B cell (primary cell): Measurements from ENCODE around the gene CAPNS1. TPM values are rescaled to one million over a fixed set of nuclear protein-coding genes. Genes with fewer than 3 reads are reported as not detected.

ENCODE experiments used
- ATAC-seq: fragments of 200-7000 bp; cut with Tn5 transposase; one replicate; pipeline ENCODE4 v1.10.0; 2021; ENCODE audit warnings: low read depth, mild to moderate bottlenecking, moderate number of reproducible peaks, moderate library complexity
- CTCF ChIA-PET: fragments of 350-600 bp; sonication (Branson Sonifier 250); formaldehyde crosslinking; loops from one replicate; lab custom pipeline; 2021; ENCODE audit warnings: antibody characterized with exemption, inconsistent platforms; lab: Charles Lee
- POLR2A ChIA-PET: fragments of 350-600 bp; sonication (Branson Sonifier 250); formaldehyde crosslinking; loops from one replicate; lab custom pipeline; 2021; ENCODE audit warnings: antibody characterized with exemption; lab: Charles Lee
- DNase-seq: peaks from one replicate; pipeline ENCODE4 v3.0.0; 2013
- H2AFZ ChIP-seq: 2 replicates; pipeline ENCODE4 v1.6.1; 2012; ENCODE audit warnings: mild to moderate bottlenecking, low read depth, low read length; ENCODE audit not compliant: insufficient read depth, poor library complexity, severe bottlenecking
- H3K27ac ChIP-seq, 2 donors: 1 replicate in 1 of 2; 2 replicates in 1 of 2; pipeline ENCODE4 v1.5.1; 2012 to 2013; ENCODE audit warnings: low read length in 2 of 2, mild to moderate bottlenecking in 2 of 2, moderate library complexity in 1 of 2
- H3K27me3 ChIP-seq, 4 experiments: fragments of 200-600 bp in 1 of 4; sonication (generic) in 1 of 4; replicated peaks in 1 of 4; 1 replicate in 2 of 4; 2 replicates in 2 of 4; pipeline versions ENCODE4 v1.6.1 to v1.7.0; 2013 to 2016; ENCODE audit warnings: low read length in 3 of 4, mild to moderate bottlenecking in 2 of 4, mixed read lengths in 1 of 4, moderate library complexity in 1 of 4; ENCODE audit not compliant: insufficient read depth in 4 of 4, control insufficient read depth in 3 of 4; ENCODE audit errors: control extremely low read depth in 1 of 4
- H3K36me3 ChIP-seq, 2 experiments: replicated peaks in 1 of 2; 1 replicate in 1 of 2; 2 replicates in 1 of 2; pipeline versions ENCODE4 v1.6.1 to v1.7.1; 2013; ENCODE audit warnings: low read length in 1 of 2; ENCODE audit not compliant: insufficient read depth in 2 of 2, control insufficient read depth in 1 of 2; ENCODE audit errors: control extremely low read depth in 1 of 2, extremely low read depth in 1 of 2
- H3K4me1 ChIP-seq, 2 donors: fragments of 200-600 bp in 1 of 2; sonication (generic) in 1 of 2; 1 replicate in 1 of 2; 2 replicates in 1 of 2; pipeline versions ENCODE4 v1.5.1 to v1.6.1; 2013 to 2017; ENCODE audit warnings: low read length in 2 of 2; ENCODE audit not compliant: control insufficient read depth in 2 of 2, insufficient read depth in 2 of 2
- H3K4me2 ChIP-seq: replicated peaks from 2 replicates; pipeline ENCODE3; 2012; ENCODE audit warnings: mild to moderate bottlenecking, low read depth, low read length; ENCODE audit not compliant: poor library complexity, severe bottlenecking
- H3K4me3 ChIP-seq, 5 experiments: fragments of 200-600 bp in 1 of 5; sonication (generic) in 1 of 5; 1 replicate in 3 of 5; 2 replicates in 2 of 5; pipeline versions ENCODE4 v1.5.1 to v1.7.0; 2011 to 2016; ENCODE audit warnings: low read length in 4 of 5, mild to moderate bottlenecking in 4 of 5, low read depth in 2 of 5, control low read depth in 1 of 5, moderate library complexity in 1 of 5; ENCODE audit not compliant: insufficient read depth in 1 of 5; ENCODE audit errors: control extremely low read depth in 1 of 5, extremely low read depth in 1 of 5
- H3K79me2 ChIP-seq: fragments of 200-600 bp; sonication (generic); one replicate; pipeline ENCODE4 v1.6.0; 2016; ENCODE audit warnings: low read length; ENCODE audit not compliant: control insufficient read depth, insufficient read depth
- H3K9ac ChIP-seq: fragments of 200-600 bp; sonication (generic); 2 replicates; pipeline ENCODE4 v1.6.1; 2017; ENCODE audit warnings: mild to moderate bottlenecking, low read length, moderate library complexity
- H3K9me3 ChIP-seq, 3 donors: one replicate each; pipeline versions ENCODE4 v1.6.1 to v1.7.1; 2013; ENCODE audit warnings: low read length in 2 of 3; ENCODE audit not compliant: control insufficient read depth in 2 of 3, insufficient read depth in 1 of 3; ENCODE audit errors: control extremely low read depth in 1 of 3
- H4K20me1 ChIP-seq: 2 replicates; pipeline ENCODE4 v1.6.0; 2012; ENCODE audit warnings: mild to moderate bottlenecking, low read length; ENCODE audit not compliant: insufficient read depth, control insufficient read depth, poor library complexity, severe bottlenecking
- H3K27ac Mint-ChIP-seq: one replicate; pipeline ENCODE4 v1.8.0; 2021; ENCODE audit warnings: mixed read lengths
- H3K27me3 Mint-ChIP-seq: one replicate; pipeline ENCODE4 v1.8.0; 2021; ENCODE audit warnings: mixed read lengths
- H3K4me1 Mint-ChIP-seq: one replicate; pipeline ENCODE4 v1.8.0; 2021; ENCODE audit warnings: mixed read lengths
- H3K4me3 Mint-ChIP-seq: one replicate; pipeline ENCODE4 v1.8.0; 2021; ENCODE audit warnings: mixed read lengths
- H3K9me3 Mint-ChIP-seq: one replicate; pipeline ENCODE4 v1.8.0; 2022; ENCODE audit warnings: mixed read lengths; ENCODE audit not compliant: insufficient read depth
- CTCF ChIP-seq: fragments of 200-600 bp; IDR thresholded peaks from one replicate; pipeline ENCODE4 v1.8.0; 2022; ENCODE audit warnings: antibody characterized with exemption, mild to moderate bottlenecking
- EZH2 ChIP-seq: IDR thresholded peaks from 2 replicates; pipeline ENCODE4 v1.6.1; 2012; ENCODE audit warnings: borderline replicate concordance, low read depth, mild to moderate bottlenecking, moderate library complexity, low read length; ENCODE audit not compliant: insufficient read depth, poor library complexity, severe bottlenecking
- WGBS: methylation state at CpG from one replicate; pipeline ENCODE4 v1.1.5; 2013; ENCODE audit warnings: missing lambda C conversion rate; ENCODE audit not compliant: insufficient coverage; 5-methylcytosine and 5-hydroxymethylcytosine counted together
- intact Hi-C: fragments of 100-400 bp; cut with micrococcal nuclease; formaldehyde crosslinking; loops from one replicate; pipeline ENCODE4 v1.10.0; 2022
- polyA plus RNA-seq: library from polyadenylated mRNA; depleted of rRNA; stranded (reverse); fragments of >200 nt; gene quantifications from 2 replicates; pipeline ENCODE4 v1.2.3, GENCODE V29; 2012
- total RNA-seq, 2 donors: library from RNA; stranded (reverse); fragments of 120-200 nt in 1 of 2; gene quantifications; 1 replicate in 1 of 2; 2 replicates in 1 of 2; pipeline versions ENCODE4 v1.2.3 to v1.2.4, GENCODE V29; 2013 to 2022

CAPNS1 gene
- total and polyA plus RNA-seq, 2 donors (not counting 1 experiment from before 2014, with no cell fraction given) = 272 to 294 TPM

DNA sequence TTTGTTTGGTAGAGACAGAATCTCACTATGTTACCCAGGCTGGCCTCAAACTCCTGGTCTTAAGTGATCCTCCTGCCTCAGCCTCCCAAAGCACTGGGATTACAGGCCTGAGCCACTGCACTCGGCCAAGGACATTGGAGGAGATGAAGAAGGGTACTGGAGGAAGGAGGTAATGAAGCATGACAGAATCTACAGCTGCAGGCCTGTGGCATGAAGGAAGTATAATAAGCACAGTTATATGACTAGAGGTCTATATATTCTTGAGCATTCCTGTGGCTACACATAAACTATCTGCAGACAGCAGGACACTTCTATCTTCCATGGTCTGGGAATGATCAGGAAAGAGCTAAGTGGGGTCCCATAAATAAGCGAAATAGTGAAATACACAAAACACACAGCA, 56.4 kb downstream of the CAPNS1 start:
- no peak overlapping the region for H3K4me3 Mint-ChIP-seq
- no peak overlapping the region for H2AFZ ChIP-seq
- DNase-seq = no peak
- H3K79me2 ChIP-seq = no peaks in the 10 kb centered on the region
- no peak overlapping the region for H3K4me3 ChIP-seq
- POLR2A ChIA-PET = no interaction called here
- H3K36me3 ChIP-seq = peaks cover 0 to 9% of the 10 kb centered on the region in 2 experiments
- TF ChIP-seq EZH2 (no peak), CTCF (no peak)
- H3K27ac ChIP-seq = no peak overlapping the region
- no peaks in the 10 kb centered on the region for H3K9me3 ChIP-seq
- peaks cover 0 to 6% of the 10 kb centered on the region in 2 donors for H3K4me1 ChIP-seq
- 75% methylated on average over 2 of the region's 2 CpGs for WGBS
- no peak overlapping the region for H3K4me2 ChIP-seq
- H3K27me3 ChIP-seq = no peaks in the 10 kb centered on the region
- H3K9me3 Mint-ChIP-seq = no peaks in the 10 kb centered on the region
- H3K4me1 Mint-ChIP-seq = peaks cover 4% of the 10 kb centered on the region
- ATAC-seq = no peak
- no peak overlapping the region for H3K27ac Mint-ChIP-seq
- H4K20me1 ChIP-seq = no peaks in the 10 kb centered on the region
- CTCF ChIA-PET = no interaction called here
- no peak overlapping the region for H3K9ac ChIP-seq
- H3K27me3 Mint-ChIP-seq = no peaks in the 10 kb centered on the region
- intact Hi-C loops = no loop called here

GRCh38 chr19:36198119-36198518, 58.3 kb downstream of the CAPNS1 start:
- ATAC-seq = no peak
- POLR2A ChIA-PET = no interaction called here
- Mint-ChIP-seq H3K4me3 (no peak overlapping the region), H3K4me1 (peaks cover 4% of the 10 kb centered on the region), H3K27me3 (no peaks in the 10 kb centered on the region), H3K27ac (no peak overlapping the region), H3K9me3 (no peaks in the 10 kb centered on the region)
- no peak for DNase-seq
- no peak overlapping the region for H2AFZ ChIP-seq
- no peak overlapping the region for H3K9ac ChIP-seq
- no peaks in the 10 kb centered on the region for H3K9me3 ChIP-seq
- H3K4me3 ChIP-seq = no peak overlapping the region
- no peak overlapping the region for H3K4me2 ChIP-seq
- WGBS = 93% methylated on average over 2 of the region's 2 CpGs
- H3K27me3 ChIP-seq = no peaks in the 10 kb centered on the region
- H4K20me1 ChIP-seq = no peaks in the 10 kb centered on the region
- H3K79me2 ChIP-seq = peaks cover 6% of the 10 kb centered on the region
- CTCF ChIA-PET = no interaction called here
- peaks cover 0 to 6% of the 10 kb centered on the region in 2 donors for H3K4me1 ChIP-seq
- TF ChIP-seq CTCF (no peak), EZH2 (no peak)
- intact Hi-C loops = no loop called here
- H3K36me3 ChIP-seq = peaks cover 0 to 9% of the 10 kb centered on the region in 2 experiments
- H3K27ac ChIP-seq = no peak overlapping the region

Other genes with a start within 250 kb of the CAPNS1 start
- gene NFKBID, start 239.5 kb upstream of the CAPNS1 start, total RNA-seq = 272 and 276 TPM in 2 replicates
- 111 and 618 TPM in 2 replicates for gene NFKBID, start 239.5 kb upstream of the CAPNS1 start, polyA plus RNA-seq
- 2.9 and 4.8 TPM in 2 replicates for gene HCST, start 237.5 kb upstream of the CAPNS1 start, total RNA-seq
- gene HCST, start 237.5 kb upstream of the CAPNS1 start, polyA plus RNA-seq = 29.8 and 40.6 TPM in 2 replicates
- 2.7 and 3.3 TPM in 2 replicates for gene TYROBP, start 231.8 kb upstream of the CAPNS1 start, total RNA-seq
- gene TYROBP, start 231.8 kb upstream of the CAPNS1 start, polyA plus RNA-seq = 14.8 and 25.6 TPM in 2 replicates
- gene LRFN3, start 203.7 kb upstream of the CAPNS1 start, total RNA-seq = 1.6 and 2.1 TPM in 2 replicates
- 0.62 and 0.79 TPM in 2 replicates for gene LRFN3, start 203.7 kb upstream of the CAPNS1 start, polyA plus RNA-seq
- gene SDHAF1, start 144.9 kb upstream of the CAPNS1 start, total RNA-seq = 24.2 and 24.6 TPM in 2 replicates
- gene SDHAF1, start 144.9 kb upstream of the CAPNS1 start, polyA plus RNA-seq = 11.8 and 22.0 TPM in 2 replicates
- 2.4 and 3.4 TPM in 2 replicates for gene SYNE4, start 131.3 kb upstream of the CAPNS1 start, total RNA-seq
- 2.3 and 2.5 TPM in 2 replicates for gene SYNE4, start 131.3 kb upstream of the CAPNS1 start, polyA plus RNA-seq
- 49.4 and 54.5 TPM in 2 replicates for gene ALKBH6, start 125.9 kb upstream of the CAPNS1 start, total RNA-seq
- 56.5 and 65.5 TPM in 2 replicates for gene ALKBH6, start 125.9 kb upstream of the CAPNS1 start, polyA plus RNA-seq
- gene CLIP3, start 107.2 kb upstream of the CAPNS1 start, total RNA-seq = 1.3 and 1.8 TPM in 2 replicates
- 0.42 and 0.55 TPM in 2 replicates for gene CLIP3, start 107.2 kb upstream of the CAPNS1 start, polyA plus RNA-seq
- gene THAP8, start 85.8 kb upstream of the CAPNS1 start, total RNA-seq = 3.9 and 4.5 TPM in 2 replicates
- gene THAP8, start 85.8 kb upstream of the CAPNS1 start, polyA plus RNA-seq = 2.8 and 5.7 TPM in 2 replicates
- 1.9 and 3.0 TPM in 2 replicates for gene WDR62, start 85.2 kb upstream of the CAPNS1 start, total RNA-seq
- 1.8 and 1.9 TPM in 2 replicates for gene WDR62, start 85.2 kb upstream of the CAPNS1 start, polyA plus RNA-seq
- gene OVOL3, start 28.9 kb upstream of the CAPNS1 start, total RNA-seq = not detected in 2 replicates
- not detected in 2 replicates for gene OVOL3, start 28.9 kb upstream of the CAPNS1 start, polyA plus RNA-seq
- gene POLR2I, start 25.2 kb upstream of the CAPNS1 start, total RNA-seq = 28.2 and 33.4 TPM in 2 replicates
- 30.2 and 39.1 TPM in 2 replicates for gene POLR2I, start 25.2 kb upstream of the CAPNS1 start, polyA plus RNA-seq
- gene TBCB, start 24.6 kb upstream of the CAPNS1 start, total RNA-seq = 145 and 148 TPM in 2 replicates
- 187 and 193 TPM in 2 replicates for gene TBCB, start 24.6 kb upstream of the CAPNS1 start, polyA plus RNA-seq
- not detected in 2 replicates for gene COX7A1, start 12.4 kb downstream of the CAPNS1 start, total RNA-seq
- not detected in 2 replicates for gene COX7A1, start 12.4 kb downstream of the CAPNS1 start, polyA plus RNA-seq
- 5.2 and 5.5 TPM in 2 replicates for gene ZNF565, start 74.6 kb downstream of the CAPNS1 start, total RNA-seq
- gene ZNF565, start 74.6 kb downstream of the CAPNS1 start, polyA plus RNA-seq = 2.9 and 3.0 TPM in 2 replicates
- gene ZNF146, start 75.0 kb downstream of the CAPNS1 start, total RNA-seq = 62.2 and 69.3 TPM in 2 replicates
- gene ZNF146, start 75.0 kb downstream of the CAPNS1 start, polyA plus RNA-seq = 21.9 and 26.4 TPM in 2 replicates
- 22.4 and 22.7 TPM in 2 replicates for gene ZFP14, start 239.1 kb downstream of the CAPNS1 start, total RNA-seq
- 5.1 and 5.2 TPM in 2 replicates for gene ZFP14, start 239.1 kb downstream of the CAPNS1 start, polyA plus RNA-seq